K562 (cell line): ENCODE data around the gene PTH1R. TPM values are rescaled to one million over a fixed set of nuclear protein-coding genes. Genes with fewer than 3 reads are reported as not detected.

Experiments
- ATF7 ChIP-seq: fragments of 450-650 bp; IDR thresholded peaks from 2 replicates; pipeline ENCODE4 v1.7.1; 2014; ENCODE audit warnings: mild to moderate bottlenecking, moderate library complexity
- CHD2 ChIP-seq: IDR thresholded peaks from 2 replicates; pipeline ENCODE4 v1.6.1; 2011; ENCODE audit warnings: low read depth, low read length
- CXXC5 ChIP-seq: fragments of 250-450 bp; sonication (Bioruptor Pico); IDR thresholded peaks from 2 replicates; pipeline ENCODE4 v1.8.0; 2022; ENCODE audit warnings: inconsistent platforms, mild to moderate bottlenecking, moderate library complexity
- EP400 ChIP-seq: fragments of 450-650 bp; IDR thresholded peaks from 2 replicates; pipeline ENCODE4 v1.6.1; 2017; ENCODE audit warnings: antibody characterized with exemption, mild to moderate bottlenecking, moderate library complexity
- HCFC1 ChIP-seq: IDR thresholded peaks from 2 replicates; pipeline ENCODE4 v1.6.1; 2012; ENCODE audit warnings: low read depth, low read length, improper control_type of control experiment
- PML ChIP-seq: IDR thresholded peaks from 2 replicates; pipeline ENCODE4 v1.6.1; 2012; ENCODE audit warnings: low read length, inconsistent platforms
- TAL1 ChIP-seq: fragments of 450-650 bp; IDR thresholded peaks from 2 replicates; pipeline ENCODE4 v1.6.1; 2016; ENCODE audit warnings: mild to moderate bottlenecking
- ZBTB8A ChIP-seq: fragments of 450-650 bp; IDR thresholded peaks from 2 replicates; pipeline ENCODE4 v1.6.1; 2018; ENCODE audit warnings: mild to moderate bottlenecking, moderate library complexity; ENCODE audit not compliant: partially characterized antibody
- polyA plus RNA-seq, 8 experiments: library from polyadenylated mRNA; depleted of rRNA in 4 of 8; stranded (reverse) in 5 of 8; unstranded in 3 of 8; fragments of >200 nt; fragmentation: Nextera tagmentation in 2 of 8; fragmentation: Illumina TruSeq in 1 of 8; extraction: Ambion mirVana in 2 of 8; extraction: Trizol in 1 of 8; gene quantifications; 2 replicates each; pipeline versions ENCODE4 v1.2.1 to v1.2.3, GENCODE V29; 2011 to 2014; ENCODE audit warnings: inconsistent platforms in 1 of 8, missing spikeins in 1 of 8
- total RNA-seq, 7 experiments: library from RNA; depleted of rRNA in 6 of 7; stranded (reverse); fragments of >200 nt in 6 of 7; fragmentation: Illumina TruSeq in 2 of 7; extraction: Trizol in 2 of 7; gene quantifications; 2 replicates each; pipeline versions ENCODE4 v1.2.1 to v1.2.3, GENCODE V29; 2011 to 2021; ENCODE audit warnings: low replicate concordance in 1 of 7
- TF ChIP-seq, protein P1 (sequence below): fragments of 450-650 bp; IDR thresholded peaks from 2 replicates; pipeline ENCODE4 v1.7.1; 2018; ENCODE audit warnings: mild to moderate bottlenecking, low read depth; ENCODE audit not compliant: partially characterized antibody

PTH1R gene
- total and polyA plus RNA-seq, 9 of the 15 experiments (the other 6 are each of a cell fraction or from before 2014, with no cell fraction given): not detected

- TF ChIP-seq, protein P1, sequence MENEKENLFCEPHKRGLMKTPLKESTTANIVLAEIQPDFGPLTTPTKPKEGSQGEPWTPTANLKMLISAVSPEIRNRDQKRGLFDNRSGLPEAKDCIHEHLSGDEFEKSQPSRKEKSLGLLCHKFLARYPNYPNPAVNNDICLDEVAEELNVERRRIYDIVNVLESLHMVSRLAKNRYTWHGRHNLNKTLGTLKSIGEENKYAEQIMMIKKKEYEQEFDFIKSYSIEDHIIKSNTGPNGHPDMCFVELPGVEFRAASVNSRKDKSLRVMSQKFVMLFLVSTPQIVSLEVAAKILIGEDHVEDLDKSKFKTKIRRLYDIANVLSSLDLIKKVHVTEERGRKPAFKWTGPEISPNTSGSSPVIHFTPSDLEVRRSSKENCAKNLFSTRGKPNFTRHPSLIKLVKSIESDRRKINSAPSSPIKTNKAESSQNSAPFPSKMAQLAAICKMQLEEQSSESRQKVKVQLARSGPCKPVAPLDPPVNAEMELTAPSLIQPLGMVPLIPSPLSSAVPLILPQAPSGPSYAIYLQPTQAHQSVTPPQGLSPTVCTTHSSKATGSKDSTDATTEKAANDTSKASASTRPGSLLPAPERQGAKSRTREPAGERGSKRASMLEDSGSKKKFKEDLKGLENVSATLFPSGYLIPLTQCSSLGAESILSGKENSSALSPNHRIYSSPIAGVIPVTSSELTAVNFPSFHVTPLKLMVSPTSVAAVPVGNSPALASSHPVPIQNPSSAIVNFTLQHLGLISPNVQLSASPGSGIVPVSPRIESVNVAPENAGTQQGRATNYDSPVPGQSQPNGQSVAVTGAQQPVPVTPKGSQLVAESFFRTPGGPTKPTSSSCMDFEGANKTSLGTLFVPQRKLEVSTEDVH: no peak
- TF ChIP-seq CHD2: no peak
- TF ChIP-seq ATF7: no peak
- no peak for TF ChIP-seq ZBTB8A
- TF ChIP-seq EP400: no peak
- no peak for TF ChIP-seq CXXC5
- no peak for TF ChIP-seq HCFC1
- TF ChIP-seq PML: no peak
- TF ChIP-seq TAL1: no peak
- TF ChIP-seq, all 486 proteins: peak for 0
Measured at GRCh38 chr3:46875560-46875959, 2.0 kb upstream of the PTH1R start (continued).
